Activated effector memory CD4-positive, alpha-beta T cell treated with Interleukin-2 at 50 U/mL for 16 hours (primary cell): ENCODE data around the gene RAB10.
"Not testable (repeated sequence)": the region's sequence is repeated elsewhere in the genome, so short reads cannot be mapped to it uniquely, and the experiment has no call there.

ENCODE experiments used
- DNase-seq: peaks from one replicate; pipeline ENCODE4 v3.0.0-alpha.2; 2020

Gene RAB10

GRCh38 chr2:26033818-26034636 lies at the start of gene RAB10:
TSS of gene RAB10 (plus strand) at chr2:26034084. CDS start at chr2:26034609, 525 bp downstream.
- peak; percentile 99 for DNase-seq

- DNase-seq, result no peak
Measured at GRCh38 chr2:25988134-25988533, 45.8 kb upstream of the RAB10 start.

GRCh38 chr2:25989154-25989553 lies 44.7 kb upstream of the RAB10 start:
- DNase-seq, result no peak

- DNase-seq, result no peak
Measured at GRCh38 chr2:25991965-25992364, 41.9 kb upstream of the RAB10 start.

- DNase-seq, result no peak
Measured at GRCh38 chr2:25992556-25992955, 41.3 kb upstream of the RAB10 start.

GRCh38 chr2:25993049-25993448 lies 40.8 kb upstream of the RAB10 start:
- DNase-seq, result no peak

GRCh38 chr2:25994509-25994908 lies 39.4 kb upstream of the RAB10 start:
- no peak for DNase-seq

- no peak for DNase-seq
Measured at GRCh38 chr2:25996844-25997243, 37.0 kb upstream of the RAB10 start.

GRCh38 chr2:25998816-25999383 lies 35.0 kb upstream of the RAB10 start:
- DNase-seq, result not testable (repeated sequence)

GRCh38 chr2:25999406-25999805 lies 34.5 kb upstream of the RAB10 start:
- DNase-seq, result not testable (repeated sequence)

- no peak for DNase-seq
Measured at GRCh38 chr2:26000561-26001082, 33.3 kb upstream of the RAB10 start.

- DNase-seq, result no peak
Measured at GRCh38 chr2:26001743-26002351, 32.0 kb upstream of the RAB10 start.

- no peak for DNase-seq
Measured at GRCh38 chr2:26002632-26003310, 31.1 kb upstream of the RAB10 start.

- no peak for DNase-seq
Measured at GRCh38 chr2:26008095-26008494, 25.8 kb upstream of the RAB10 start.

GRCh38 chr2:26008851-26009566 lies 24.9 kb upstream of the RAB10 start:
- DNase-seq, result no peak

GRCh38 chr2:26009567-26009963 lies 24.3 kb upstream of the RAB10 start:
- DNase-seq, result no peak

- no peak for DNase-seq
Measured at GRCh38 chr2:26010943-26011342, 22.9 kb upstream of the RAB10 start.

- no peak for DNase-seq
Measured at GRCh38 chr2:26011609-26011989, 22.3 kb upstream of the RAB10 start.

- DNase-seq, result no peak
Measured at GRCh38 chr2:26011990-26012856, 21.7 kb upstream of the RAB10 start.

- DNase-seq, result no peak
Measured at GRCh38 chr2:26013668-26014067, 20.2 kb upstream of the RAB10 start.

- no peak for DNase-seq
Measured at GRCh38 chr2:26016012-26016705, 17.7 kb upstream of the RAB10 start.
